ENCODE measurements around the gene FCRL4.
"Not testable (repeated sequence)": the region's sequence is repeated elsewhere in the genome, so short reads cannot be mapped to it uniquely, and the experiment has no call there.

FCRL4 gene

GRCh38 chr1:157562515-157562914 is 35.4 kb downstream of the FCRL4 start:
- no peak for DNase-seq
- in situ Hi-C loops (cut with HindIII; ENCODE audit: low pct_ligation_motif_present, low pct_unique_long_range_greater_than_20kb, low sequenced_read_pairs): no loop called here

- DNase-seq: no peak
- in situ Hi-C loops (cut with HindIII; ENCODE audit: low pct_ligation_motif_present, low pct_unique_long_range_greater_than_20kb, low sequenced_read_pairs): no loop called here
Observed at GRCh38 chr1:157558119-157558518, 39.8 kb downstream of the FCRL4 start.

- in situ Hi-C loops (cut with HindIII; ENCODE audit: low pct_ligation_motif_present, low pct_unique_long_range_greater_than_20kb, low sequenced_read_pairs): no loop called here
- DNase-seq: no peak
Observed at GRCh38 chr1:157551694-157552693, 45.9 kb downstream of the FCRL4 start, which contains the start of gene FCRL5. FCRL5 (minus strand) TSS chr1:157552515; CDS start chr1:157552362, 153 bp downstream.

GRCh38 chr1:157548081-157548480 is 49.8 kb downstream of the FCRL4 start:
- DNase-seq; in situ Hi-C loops (cut with HindIII; ENCODE audit: low pct_ligation_motif_present, low pct_unique_long_range_greater_than_20kb, low sequenced_read_pairs): not testable (repeated sequence)

GRCh38 chr1:157542676-157543075 is 55.2 kb downstream of the FCRL4 start:
- in situ Hi-C loops (cut with HindIII; ENCODE audit: low pct_ligation_motif_present, low pct_unique_long_range_greater_than_20kb, low sequenced_read_pairs): no loop called here
- peak; percentile 77 for DNase-seq

- in situ Hi-C loops (cut with HindIII; ENCODE audit: low pct_ligation_motif_present, low pct_unique_long_range_greater_than_20kb, low sequenced_read_pairs): no loop called here
- DNase-seq: peak; percentile 8
Observed at GRCh38 chr1:157540852-157541251, 57.0 kb downstream of the FCRL4 start.

- no peak for DNase-seq
- in situ Hi-C loops (cut with HindIII; ENCODE audit: low pct_ligation_motif_present, low pct_unique_long_range_greater_than_20kb, low sequenced_read_pairs): no loop called here
Observed at GRCh38 chr1:157540160-157540748, 57.6 kb downstream of the FCRL4 start.

GRCh38 chr1:157539568-157539967 is 58.3 kb downstream of the FCRL4 start:
- DNase-seq: no peak
- in situ Hi-C loops (cut with HindIII; ENCODE audit: low pct_ligation_motif_present, low pct_unique_long_range_greater_than_20kb, low sequenced_read_pairs): no loop called here

GRCh38 chr1:157532569-157532968 is 65.3 kb downstream of the FCRL4 start:
- no peak for DNase-seq
- in situ Hi-C loops (cut with HindIII; ENCODE audit: low pct_ligation_motif_present, low pct_unique_long_range_greater_than_20kb, low sequenced_read_pairs): no loop called here

- DNase-seq: no peak
- in situ Hi-C loops (cut with HindIII; ENCODE audit: low pct_ligation_motif_present, low pct_unique_long_range_greater_than_20kb, low sequenced_read_pairs): no loop called here
Observed at GRCh38 chr1:157523774-157524493, 74.0 kb downstream of the FCRL4 start.

Measured in ACHN (cell line).